ENCODE results near the gene COX19.

DNA sequence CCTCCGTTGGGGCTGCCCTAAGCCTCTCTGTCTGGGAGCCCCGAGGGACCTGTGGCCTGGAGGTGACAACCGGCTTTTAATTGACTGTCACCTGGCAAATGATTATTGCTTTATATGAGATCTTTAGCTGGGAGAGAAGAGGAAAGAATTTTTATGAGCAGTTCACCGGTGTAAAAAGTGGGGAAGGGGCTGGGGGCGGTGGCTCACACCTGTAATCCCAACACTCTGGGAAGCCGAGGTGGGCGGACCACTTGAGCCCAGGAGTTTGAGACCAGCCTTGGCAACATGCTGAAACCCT is 2.6 kb upstream of the COX19 start:
- no peak for TF ChIP-seq POLR2A (IDR thresholded peaks at IDR 0.05; ENCODE audit: low read depth)
- TF ChIP-seq, protein P1, sequence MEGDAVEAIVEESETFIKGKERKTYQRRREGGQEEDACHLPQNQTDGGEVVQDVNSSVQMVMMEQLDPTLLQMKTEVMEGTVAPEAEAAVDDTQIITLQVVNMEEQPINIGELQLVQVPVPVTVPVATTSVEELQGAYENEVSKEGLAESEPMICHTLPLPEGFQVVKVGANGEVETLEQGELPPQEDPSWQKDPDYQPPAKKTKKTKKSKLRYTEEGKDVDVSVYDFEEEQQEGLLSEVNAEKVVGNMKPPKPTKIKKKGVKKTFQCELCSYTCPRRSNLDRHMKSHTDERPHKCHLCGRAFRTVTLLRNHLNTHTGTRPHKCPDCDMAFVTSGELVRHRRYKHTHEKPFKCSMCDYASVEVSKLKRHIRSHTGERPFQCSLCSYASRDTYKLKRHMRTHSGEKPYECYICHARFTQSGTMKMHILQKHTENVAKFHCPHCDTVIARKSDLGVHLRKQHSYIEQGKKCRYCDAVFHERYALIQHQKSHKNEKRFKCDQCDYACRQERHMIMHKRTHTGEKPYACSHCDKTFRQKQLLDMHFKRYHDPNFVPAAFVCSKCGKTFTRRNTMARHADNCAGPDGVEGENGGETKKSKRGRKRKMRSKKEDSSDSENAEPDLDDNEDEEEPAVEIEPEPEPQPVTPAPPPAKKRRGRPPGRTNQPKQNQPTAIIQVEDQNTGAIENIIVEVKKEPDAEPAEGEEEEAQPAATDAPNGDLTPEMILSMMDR (IDR thresholded peaks at IDR 0.05): no peak
- TF ChIP-seq EP300 (IDR thresholded peaks at IDR 0.05): no peak
- TF ChIP-seq POLR2AphosphoS5 (IDR thresholded peaks at IDR 0.05): no peak
